GM23338 (cell line): ENCODE results near the gene ASB9.

Source experiments
- CREB1 ChIP-seq: fragments of 250-450 bp; sonication (Bioruptor Pico); IDR thresholded peaks from 2 replicates; pipeline ENCODE4 v1.5.0; 2020; ENCODE audit warnings: low read depth, mild to moderate bottlenecking, moderate library complexity
- EZH2 ChIP-seq: fragments of 200-600 bp; sonication (generic); IDR thresholded peaks from one replicate; pipeline ENCODE4 v1.8.0; 2017; ENCODE audit warnings: antibody characterized with exemption, mild to moderate bottlenecking, low read depth; ENCODE audit not compliant: unreplicated experiment
- EZH2phosphoT487 ChIP-seq: fragments of 200-600 bp; sonication (generic); IDR thresholded peaks from one replicate; pipeline ENCODE4 v1.8.1; 2018; ENCODE audit warnings: antibody characterized with exemption; ENCODE audit not compliant: unreplicated experiment
- JUNB ChIP-seq: IDR thresholded peaks from one replicate; pipeline ENCODE4 v1.6.1; 2016; ENCODE audit warnings: antibody characterized with exemption; ENCODE audit not compliant: unreplicated experiment
- NANOG ChIP-seq: IDR thresholded peaks from 2 replicates; pipeline ENCODE4 v1.6.1; 2016; ENCODE audit warnings: antibody characterized with exemption, borderline replicate concordance
- POLR2AphosphoS5 ChIP-seq: IDR thresholded peaks from 2 replicates; pipeline ENCODE4 v1.6.1; 2016; ENCODE audit warnings: antibody characterized with exemption, low read depth
- TF ChIP-seq, protein P1 (sequence below): IDR thresholded peaks from 2 replicates; pipeline ENCODE4 v1.6.1; 2016; ENCODE audit warnings: antibody characterized with exemption
- TF ChIP-seq, protein P2 (sequence below), 2 experiments: fragments of 200-600 bp in 1 of 2; sonication (generic) in 1 of 2; conservative IDR thresholded peaks; 2 replicates each; pipeline versions ENCODE4 v1.5.1 to v1.6.1; 2016 to 2017; ENCODE audit warnings: antibody characterized with exemption in 2 of 2, low read depth in 2 of 2, mild to moderate bottlenecking in 2 of 2, moderate library complexity in 1 of 2

- TF ChIP-seq, protein P1, sequence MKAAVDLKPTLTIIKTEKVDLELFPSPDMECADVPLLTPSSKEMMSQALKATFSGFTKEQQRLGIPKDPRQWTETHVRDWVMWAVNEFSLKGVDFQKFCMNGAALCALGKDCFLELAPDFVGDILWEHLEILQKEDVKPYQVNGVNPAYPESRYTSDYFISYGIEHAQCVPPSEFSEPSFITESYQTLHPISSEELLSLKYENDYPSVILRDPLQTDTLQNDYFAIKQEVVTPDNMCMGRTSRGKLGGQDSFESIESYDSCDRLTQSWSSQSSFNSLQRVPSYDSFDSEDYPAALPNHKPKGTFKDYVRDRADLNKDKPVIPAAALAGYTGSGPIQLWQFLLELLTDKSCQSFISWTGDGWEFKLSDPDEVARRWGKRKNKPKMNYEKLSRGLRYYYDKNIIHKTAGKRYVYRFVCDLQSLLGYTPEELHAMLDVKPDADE = no peak
- no peak for TF ChIP-seq POLR2AphosphoS5
- TF ChIP-seq, protein P2, sequence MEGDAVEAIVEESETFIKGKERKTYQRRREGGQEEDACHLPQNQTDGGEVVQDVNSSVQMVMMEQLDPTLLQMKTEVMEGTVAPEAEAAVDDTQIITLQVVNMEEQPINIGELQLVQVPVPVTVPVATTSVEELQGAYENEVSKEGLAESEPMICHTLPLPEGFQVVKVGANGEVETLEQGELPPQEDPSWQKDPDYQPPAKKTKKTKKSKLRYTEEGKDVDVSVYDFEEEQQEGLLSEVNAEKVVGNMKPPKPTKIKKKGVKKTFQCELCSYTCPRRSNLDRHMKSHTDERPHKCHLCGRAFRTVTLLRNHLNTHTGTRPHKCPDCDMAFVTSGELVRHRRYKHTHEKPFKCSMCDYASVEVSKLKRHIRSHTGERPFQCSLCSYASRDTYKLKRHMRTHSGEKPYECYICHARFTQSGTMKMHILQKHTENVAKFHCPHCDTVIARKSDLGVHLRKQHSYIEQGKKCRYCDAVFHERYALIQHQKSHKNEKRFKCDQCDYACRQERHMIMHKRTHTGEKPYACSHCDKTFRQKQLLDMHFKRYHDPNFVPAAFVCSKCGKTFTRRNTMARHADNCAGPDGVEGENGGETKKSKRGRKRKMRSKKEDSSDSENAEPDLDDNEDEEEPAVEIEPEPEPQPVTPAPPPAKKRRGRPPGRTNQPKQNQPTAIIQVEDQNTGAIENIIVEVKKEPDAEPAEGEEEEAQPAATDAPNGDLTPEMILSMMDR (conservative IDR thresholded peaks at IDR 0.05; ENCODE audit: low read depth in 2 of 2) = no peak
- TF ChIP-seq JUNB = no peak
- no peak for TF ChIP-seq NANOG
- no peak for TF ChIP-seq EZH2
- TF ChIP-seq EZH2phosphoT487 = no peak
- no peak for TF ChIP-seq CREB1
These were observed 7.7 kb upstream of the ASB9 start for GRCh38 chrX:15277604-15278003.
